Sciatic nerve (tissue), 2 donors: ENCODE measurements around the gene SH3TC2. TPM values are rescaled to one million over a fixed set of nuclear protein-coding genes. Genes with fewer than 3 reads are reported as not detected.

ENCODE experiments used
- ATAC-seq: fragments of 200-7000 bp; cut with Tn5 transposase; one replicate; pipeline ENCODE4 v1.9.1; 2020; ENCODE audit warnings: mild to moderate bottlenecking, moderate library complexity
- DNase-seq: peaks from one replicate; pipeline ENCODE4 v3.0.0-alpha.2; 2020; ENCODE audit warnings: low spot score
- intact Hi-C: fragments of 100-400 bp; cut with DNase I; formaldehyde crosslinking; loops from one replicate; pipeline ENCODE4 v1.14.2; 2022
- microRNA-seq: library from miRNA; unstranded; fragments of <30 nt; microRNA quantifications from one replicate; pipeline ENCODE4 v1.2.0, GENCODE V29; 2020
- total RNA-seq: library from RNA; stranded (reverse); fragmentation: NEBNext Ultra II Directional; extraction: Animal tissue kit (Norgen Biotek cat#: 25700); gene quantifications from one replicate; pipeline ENCODE4 v1.2.1, GENCODE V29; 2021
- donor health status: DM: no; HTN: no; CAD: no.
- donor health status: DM: no; HTN: no; CAD: no.

Gene SH3TC2
- total RNA-seq, 1 donor from 2014 or later = 59.1 TPM

DNA sequence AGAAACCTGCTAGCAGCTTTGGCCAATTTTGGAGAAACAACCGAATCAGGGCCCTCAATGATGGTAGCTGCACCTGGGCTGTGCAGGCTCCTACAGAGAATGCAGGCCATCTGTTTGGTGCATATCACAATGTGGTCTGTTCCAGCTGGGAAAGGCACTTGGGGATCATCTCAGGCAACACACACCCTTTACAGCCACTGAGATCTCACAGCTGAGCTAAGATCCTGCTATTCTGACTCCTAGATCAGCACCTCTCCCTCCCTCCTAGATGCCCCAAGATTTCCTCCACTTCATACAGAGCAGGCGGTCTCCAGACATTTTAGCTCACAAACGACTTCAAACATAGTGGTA lies 100.7 kb downstream of the SH3TC2 start:
- ATAC-seq (no peak), DNase-seq (no peak)
- intact Hi-C loops = no loop called here

GRCh38 chr5:148961261-148962199 lies 101.3 kb downstream of the SH3TC2 start:
- no peak for DNase-seq
- intact Hi-C loops = no loop called here
- no peak for ATAC-seq

- intact Hi-C loops = no loop called here
- DNase-seq (no peak), ATAC-seq (no peak)
Measured at GRCh38 chr5:148960070-148960769, 102.6 kb downstream of the SH3TC2 start.

- intact Hi-C loops = no loop called here
- DNase-seq (no peak), ATAC-seq (no peak)
Measured at GRCh38 chr5:148957591-148958202, 105.2 kb downstream of the SH3TC2 start.

DNA sequence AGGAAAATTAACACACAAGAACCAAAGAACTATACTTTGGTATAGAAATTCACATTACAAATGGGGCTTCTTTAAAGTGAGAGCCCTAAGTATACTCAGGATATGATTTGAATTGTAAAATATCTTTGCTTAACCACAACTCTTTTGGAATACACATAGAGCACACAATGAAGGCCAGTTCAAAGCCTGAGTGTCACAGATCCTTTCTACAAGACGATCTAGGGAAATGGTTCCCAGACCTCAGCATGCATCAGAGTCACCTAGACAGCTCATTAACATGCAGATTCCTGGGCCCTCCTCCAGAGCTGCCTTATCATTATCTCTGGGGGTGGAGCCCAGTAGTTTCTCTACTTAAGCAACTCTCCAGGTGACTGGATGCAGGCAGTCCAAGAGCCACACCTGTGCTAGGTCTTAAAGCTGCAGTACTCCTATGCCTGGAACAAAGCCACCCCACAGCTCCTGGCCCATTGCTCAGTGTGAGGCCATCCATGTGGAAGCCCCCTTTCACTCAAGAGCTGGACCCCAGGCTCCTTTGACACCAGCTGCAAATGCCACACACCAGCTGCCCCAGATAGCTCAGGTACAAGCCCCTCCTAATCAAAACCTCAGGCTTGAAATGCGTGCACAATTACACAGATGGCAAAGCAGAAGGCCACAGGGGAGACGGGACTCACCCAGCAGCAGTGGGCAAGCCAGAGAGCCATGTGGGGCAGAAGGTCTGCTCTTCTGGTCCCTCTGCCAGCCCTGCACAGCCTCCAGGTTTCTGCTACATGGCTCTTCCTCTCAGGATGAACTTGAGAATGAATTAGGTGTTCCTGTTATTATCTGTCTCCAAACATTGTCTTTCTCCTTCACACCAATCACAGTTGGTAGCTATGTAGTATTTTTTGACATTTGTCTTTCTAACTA lies 106.1 kb downstream of the SH3TC2 start:
- intact Hi-C loops = no loop called here
- DNase-seq (no peak), ATAC-seq (no peak)

Small RNA genes within 50 kb of the gene (microRNA-seq; reads per million reads assigned to microRNA genes)
- gene MIR584 = 250 reads per million, percentile 69 among the genes with 10 or more reads in this experiment

Other genes starting within 250 kb of the SH3TC2 start
- 6.7 TPM for gene ADRB2, start 236.5 kb downstream of the SH3TC2 start, total RNA-seq
- gene ABLIM3, start 78.4 kb upstream of the SH3TC2 start, total RNA-seq = 67.6 TPM
- gene AFAP1L1, start 208.8 kb upstream of the SH3TC2 start, total RNA-seq = 54.8 TPM